HL-60 (cell line): ENCODE data around the gene PLCH2.

Experiments used
- DNase-seq, 2 experiments: peaks; one replicate each; pipeline ENCODE4 v3.0.0-alpha.2; 2010 to 2020; ENCODE audit warnings: low read depth in 1 of 2, low spot score in 1 of 2
- H3K27ac ChIP-seq: fragments of 250-450 bp; sonication (Bioruptor Pico); replicated peaks from 2 replicates; pipeline ENCODE4 v1.5.1; 2020; ENCODE audit warnings: mild to moderate bottlenecking, moderate library complexity
- H3K27me3 ChIP-seq: fragments of 250-450 bp; sonication (Bioruptor Pico); 2 replicates; pipeline ENCODE4 v1.5.1; 2021; ENCODE audit warnings: mild to moderate bottlenecking, moderate library complexity; ENCODE audit not compliant: insufficient read depth, poor library complexity, severe bottlenecking
- H3K4me3 ChIP-seq: replicated peaks from 2 replicates; pipeline ENCODE4 v1.5.1; 2011; ENCODE audit warnings: mild to moderate bottlenecking, control low read depth, low read length; ENCODE audit not compliant: insufficient read depth
- GABPA ChIP-seq: IDR thresholded peaks from 2 replicates; pipeline ENCODE4 v1.6.1; 2012; ENCODE audit warnings: low read depth
- POLR2AphosphoS5 ChIP-seq: IDR thresholded peaks from 2 replicates; pipeline ENCODE4 v1.6.1; 2012; ENCODE audit warnings: low read depth
- SPI1 ChIP-seq: IDR thresholded peaks from 2 replicates; pipeline ENCODE4 v1.6.1; 2012; ENCODE audit warnings: low read depth, mild to moderate bottlenecking, borderline replicate concordance
- TF ChIP-seq, protein P1 (sequence below): IDR thresholded peaks from one replicate; pipeline ENCODE4 v1.5.1; 2011; ENCODE audit warnings: low read length, control low read depth, inconsistent platforms; ENCODE audit not compliant: insufficient read depth
- TF ChIP-seq, protein P2 (sequence below): IDR thresholded peaks from 2 replicates; pipeline ENCODE4 v1.6.1; 2012; ENCODE audit warnings: low read depth; ENCODE audit not compliant: insufficient replicate concordance

The PLCH2 gene

GRCh38 chr1:2468540-2468939 lies 7.5 kb upstream of the PLCH2 start:
- H3K27ac ChIP-seq, result no peak overlapping the region
- H3K27me3 ChIP-seq, result peaks cover 8% of the 10 kb centered on the region
- no peak overlapping the region for H3K4me3 ChIP-seq
- TF ChIP-seq, protein P1, sequence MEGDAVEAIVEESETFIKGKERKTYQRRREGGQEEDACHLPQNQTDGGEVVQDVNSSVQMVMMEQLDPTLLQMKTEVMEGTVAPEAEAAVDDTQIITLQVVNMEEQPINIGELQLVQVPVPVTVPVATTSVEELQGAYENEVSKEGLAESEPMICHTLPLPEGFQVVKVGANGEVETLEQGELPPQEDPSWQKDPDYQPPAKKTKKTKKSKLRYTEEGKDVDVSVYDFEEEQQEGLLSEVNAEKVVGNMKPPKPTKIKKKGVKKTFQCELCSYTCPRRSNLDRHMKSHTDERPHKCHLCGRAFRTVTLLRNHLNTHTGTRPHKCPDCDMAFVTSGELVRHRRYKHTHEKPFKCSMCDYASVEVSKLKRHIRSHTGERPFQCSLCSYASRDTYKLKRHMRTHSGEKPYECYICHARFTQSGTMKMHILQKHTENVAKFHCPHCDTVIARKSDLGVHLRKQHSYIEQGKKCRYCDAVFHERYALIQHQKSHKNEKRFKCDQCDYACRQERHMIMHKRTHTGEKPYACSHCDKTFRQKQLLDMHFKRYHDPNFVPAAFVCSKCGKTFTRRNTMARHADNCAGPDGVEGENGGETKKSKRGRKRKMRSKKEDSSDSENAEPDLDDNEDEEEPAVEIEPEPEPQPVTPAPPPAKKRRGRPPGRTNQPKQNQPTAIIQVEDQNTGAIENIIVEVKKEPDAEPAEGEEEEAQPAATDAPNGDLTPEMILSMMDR, result no peak
- TF ChIP-seq GABPA (no peak), POLR2AphosphoS5 (no peak), SPI1 (no peak)
- TF ChIP-seq, protein P2, sequence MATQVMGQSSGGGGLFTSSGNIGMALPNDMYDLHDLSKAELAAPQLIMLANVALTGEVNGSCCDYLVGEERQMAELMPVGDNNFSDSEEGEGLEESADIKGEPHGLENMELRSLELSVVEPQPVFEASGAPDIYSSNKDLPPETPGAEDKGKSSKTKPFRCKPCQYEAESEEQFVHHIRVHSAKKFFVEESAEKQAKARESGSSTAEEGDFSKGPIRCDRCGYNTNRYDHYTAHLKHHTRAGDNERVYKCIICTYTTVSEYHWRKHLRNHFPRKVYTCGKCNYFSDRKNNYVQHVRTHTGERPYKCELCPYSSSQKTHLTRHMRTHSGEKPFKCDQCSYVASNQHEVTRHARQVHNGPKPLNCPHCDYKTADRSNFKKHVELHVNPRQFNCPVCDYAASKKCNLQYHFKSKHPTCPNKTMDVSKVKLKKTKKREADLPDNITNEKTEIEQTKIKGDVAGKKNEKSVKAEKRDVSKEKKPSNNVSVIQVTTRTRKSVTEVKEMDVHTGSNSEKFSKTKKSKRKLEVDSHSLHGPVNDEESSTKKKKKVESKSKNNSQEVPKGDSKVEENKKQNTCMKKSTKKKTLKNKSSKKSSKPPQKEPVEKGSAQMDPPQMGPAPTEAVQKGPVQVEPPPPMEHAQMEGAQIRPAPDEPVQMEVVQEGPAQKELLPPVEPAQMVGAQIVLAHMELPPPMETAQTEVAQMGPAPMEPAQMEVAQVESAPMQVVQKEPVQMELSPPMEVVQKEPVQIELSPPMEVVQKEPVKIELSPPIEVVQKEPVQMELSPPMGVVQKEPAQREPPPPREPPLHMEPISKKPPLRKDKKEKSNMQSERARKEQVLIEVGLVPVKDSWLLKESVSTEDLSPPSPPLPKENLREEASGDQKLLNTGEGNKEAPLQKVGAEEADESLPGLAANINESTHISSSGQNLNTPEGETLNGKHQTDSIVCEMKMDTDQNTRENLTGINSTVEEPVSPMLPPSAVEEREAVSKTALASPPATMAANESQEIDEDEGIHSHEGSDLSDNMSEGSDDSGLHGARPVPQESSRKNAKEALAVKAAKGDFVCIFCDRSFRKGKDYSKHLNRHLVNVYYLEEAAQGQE, result no peak
- no peak for DNase-seq

DNA sequence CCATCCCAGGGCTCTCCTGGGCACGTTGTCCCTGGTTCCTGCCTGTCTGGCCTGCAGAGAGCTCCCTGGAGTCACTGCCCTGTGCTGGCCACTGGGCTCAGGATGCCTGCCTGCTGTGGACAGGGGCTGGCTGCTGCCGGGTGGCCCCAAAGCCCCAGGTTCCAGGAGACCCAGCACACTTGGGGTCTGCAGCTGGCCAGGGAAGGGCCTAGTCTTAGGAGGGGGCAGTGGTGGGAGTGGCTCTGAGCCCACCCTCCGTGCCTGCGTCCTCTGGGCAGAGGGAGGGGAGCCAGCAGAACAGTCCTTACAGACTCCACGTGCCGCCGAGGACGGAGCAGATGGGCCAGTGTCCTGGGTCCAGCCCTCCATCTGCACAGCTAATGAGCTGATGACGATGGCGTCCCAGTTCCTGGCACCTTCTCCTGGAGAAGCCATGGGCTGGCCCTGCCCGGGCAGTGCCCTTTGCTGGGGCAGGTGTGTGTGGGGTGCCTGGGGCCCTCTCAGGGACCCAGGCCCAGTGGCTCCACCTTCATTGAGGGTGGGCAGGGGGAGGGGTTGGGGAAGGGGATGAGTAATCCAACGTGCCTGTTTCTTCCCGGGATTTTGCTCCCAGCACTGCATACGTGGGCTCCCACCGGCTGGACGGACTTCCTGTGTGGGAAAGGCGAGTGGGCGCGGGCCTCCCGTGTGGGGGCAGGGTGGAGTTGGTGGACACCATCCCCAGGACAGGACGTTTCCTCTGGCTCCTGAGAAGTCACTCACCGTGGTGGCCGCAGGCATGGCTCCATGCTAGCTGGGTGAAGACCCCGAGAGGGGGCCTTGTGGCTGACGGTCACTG lies 6.8 kb upstream of the PLCH2 start:
- TF ChIP-seq GABPA (no peak), POLR2AphosphoS5 (no peak), SPI1 (no peak)
- TF ChIP-seq, protein P2, result no peak
- TF ChIP-seq, protein P1, result no peak
- no peak overlapping the region for H3K27ac ChIP-seq
- peaks cover 8% of the 10 kb centered on the region for H3K27me3 ChIP-seq
- no peak for DNase-seq
- no peak overlapping the region for H3K4me3 ChIP-seq

GRCh38 chr1:2470290-2471158 lies 5.6 kb upstream of the PLCH2 start:
- no peak for DNase-seq
- Histone ChIP-seq H3K27ac (no peak overlapping the region), H3K4me3 (no peak overlapping the region), H3K27me3 (peaks cover 8% of the 10 kb centered on the region)
- TF ChIP-seq, protein P2, result no peak
- TF ChIP-seq POLR2AphosphoS5 (no peak), GABPA (no peak), SPI1 (no peak)
- TF ChIP-seq, protein P1, result no peak
